ENCODE results near the gene ITGB3. TPM values are rescaled to one million over a fixed set of nuclear protein-coding genes. Genes with fewer than 3 reads are reported as not detected.

The ITGB3 gene
- total RNA-seq, 2 donors from 2014 or later: 3.2 to 11.9 TPM

DNA sequence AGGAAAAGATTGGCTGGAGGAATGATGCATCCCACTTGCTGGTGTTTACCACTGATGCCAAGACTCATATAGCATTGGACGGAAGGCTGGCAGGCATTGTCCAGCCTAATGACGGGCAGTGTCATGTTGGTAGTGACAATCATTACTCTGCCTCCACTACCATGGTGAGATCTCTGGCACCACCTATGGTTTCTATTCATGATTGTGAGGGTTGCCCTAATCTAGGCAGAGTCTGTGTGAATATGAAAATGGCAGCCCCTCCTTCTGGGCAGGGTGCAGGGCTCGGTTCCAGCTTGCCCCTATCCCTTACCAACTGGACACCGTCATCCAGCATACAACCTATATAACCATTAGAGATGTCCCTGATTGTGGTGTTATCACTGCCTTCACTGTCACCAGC is 33.4 kb downstream of the ITGB3 start:
- DNase-seq (no peak), ATAC-seq (no peak)
- intact Hi-C loops (cut with DNase I, micrococcal nuclease): no loop called here

- intact Hi-C loops (cut with DNase I, micrococcal nuclease): no loop called here
- DNase-seq (no peak), ATAC-seq (no peak)
Observed at GRCh38 chr17:47287639-47288038, 34.0 kb downstream of the ITGB3 start.

- no peak for DNase-seq
- intact Hi-C loops (cut with DNase I, micrococcal nuclease): no loop called here
- ATAC-seq: peak; percentile 74
Observed at GRCh38 chr17:47288531-47289116, 35.0 kb downstream of the ITGB3 start.

- ATAC-seq (no peak), DNase-seq (no peak)
- intact Hi-C loops (cut with DNase I, micrococcal nuclease): no loop called here
Observed at GRCh38 chr17:47289302-47289701, 35.7 kb downstream of the ITGB3 start.

DNA sequence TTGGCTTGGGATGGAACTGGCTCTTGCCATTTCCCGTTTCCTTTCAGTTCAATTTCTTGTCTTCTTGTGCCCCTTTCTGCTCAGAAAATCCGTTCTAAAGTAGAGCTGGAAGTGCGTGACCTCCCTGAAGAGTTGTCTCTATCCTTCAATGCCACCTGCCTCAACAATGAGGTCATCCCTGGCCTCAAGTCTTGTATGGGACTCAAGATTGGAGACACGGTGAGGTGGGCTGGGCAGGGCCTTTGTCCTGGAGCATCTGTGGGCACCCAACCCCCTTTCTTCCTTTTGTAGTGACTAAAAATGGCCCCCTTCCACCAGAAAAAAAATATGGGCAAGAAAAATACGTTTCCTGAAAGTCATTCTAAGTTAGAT is 37.2 kb downstream of the ITGB3 start:
- DNase-seq: no peak
- ATAC-seq: no peak
- intact Hi-C loops (cut with DNase I, micrococcal nuclease): no loop called here

- DNase-seq: no peak
- intact Hi-C loops (cut with DNase I, micrococcal nuclease): no loop called here
- ATAC-seq: no peak
Observed at GRCh38 chr17:47291242-47291873, 37.7 kb downstream of the ITGB3 start.

DNA sequence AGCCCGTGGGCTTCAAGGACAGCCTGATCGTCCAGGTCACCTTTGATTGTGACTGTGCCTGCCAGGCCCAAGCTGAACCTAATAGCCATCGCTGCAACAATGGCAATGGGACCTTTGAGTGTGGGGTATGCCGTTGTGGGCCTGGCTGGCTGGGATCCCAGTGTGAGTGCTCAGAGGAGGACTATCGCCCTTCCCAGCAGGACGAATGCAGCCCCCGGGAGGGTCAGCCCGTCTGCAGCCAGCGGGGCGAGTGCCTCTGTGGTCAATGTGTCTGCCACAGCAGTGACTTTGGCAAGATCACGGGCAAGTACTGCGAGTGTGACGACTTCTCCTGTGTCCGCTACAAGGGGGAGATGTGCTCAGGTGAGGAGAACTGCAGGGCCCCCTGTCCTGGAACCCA is 38.6 kb downstream of the ITGB3 start:
- no peak for DNase-seq
- intact Hi-C loops (cut with DNase I, micrococcal nuclease): no loop called here

GRCh38 chr17:47295037-47295873 is 41.6 kb downstream of the ITGB3 start:
- intact Hi-C loops (cut with DNase I, micrococcal nuclease): no loop called here
- DNase-seq (no peak), ATAC-seq (no peak)

More for the DNA sequence above, 38.6 kb downstream of the ITGB3 start:
- no peak for ATAC-seq

DNA sequence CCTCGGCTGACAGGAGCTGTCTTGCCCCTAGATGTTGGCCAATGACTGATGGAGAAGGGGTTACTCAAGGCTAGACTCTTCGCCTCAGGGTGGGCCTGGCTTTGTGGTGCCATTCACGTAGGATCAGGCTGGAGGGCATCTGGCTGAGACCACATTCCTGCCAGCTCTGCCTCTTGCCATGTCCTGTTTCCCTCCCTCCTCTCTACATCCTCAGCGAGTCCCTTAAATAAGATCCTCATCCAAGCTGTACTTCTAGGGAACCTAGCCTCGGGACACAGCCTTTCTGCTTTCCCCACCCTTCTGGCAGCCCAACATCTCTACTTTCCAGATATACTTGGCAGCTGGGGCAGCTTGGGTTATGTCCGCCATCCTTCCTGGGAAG is 42.2 kb downstream of the ITGB3 start:
- ATAC-seq: no peak
- intact Hi-C loops (cut with DNase I, micrococcal nuclease): no loop called here
- no peak for DNase-seq

DNA sequence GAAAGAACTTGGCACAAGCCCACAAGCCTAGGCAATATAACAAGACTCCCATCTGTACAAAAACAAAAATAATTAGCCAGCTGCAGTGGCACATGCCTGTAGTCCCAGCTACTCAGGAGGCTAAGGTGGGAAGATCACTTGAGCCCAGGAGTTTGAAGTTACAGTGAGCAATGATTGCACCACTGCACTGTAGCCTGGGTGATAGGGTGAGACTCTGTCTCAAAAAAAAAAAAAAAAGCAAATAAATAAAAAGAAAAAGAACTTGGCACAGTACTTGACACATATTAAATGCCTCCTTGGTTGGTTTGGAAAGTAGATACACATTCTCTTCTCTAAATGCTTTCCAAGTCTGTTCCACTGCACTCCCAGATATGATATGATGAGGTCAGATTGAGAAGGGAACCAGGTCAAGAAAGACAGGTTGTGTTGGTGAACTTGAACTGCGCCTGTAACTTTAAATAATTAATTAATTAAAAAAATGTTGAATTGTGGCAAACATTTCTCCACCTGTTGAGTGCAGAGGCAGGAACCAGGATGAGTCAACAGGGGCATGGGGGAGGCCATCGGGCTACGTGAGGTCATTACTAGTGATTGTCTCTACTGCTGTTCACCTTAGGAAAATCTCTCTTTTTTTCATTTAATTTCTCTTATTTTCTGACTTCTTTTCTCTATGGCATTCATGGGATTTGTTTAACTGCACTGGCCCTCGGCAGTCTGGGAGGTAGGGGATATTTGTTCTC is 44.2 kb downstream of the ITGB3 start:
- DNase-seq: no peak
- intact Hi-C loops (cut with DNase I, micrococcal nuclease): no loop called here
- no peak for ATAC-seq

DNA sequence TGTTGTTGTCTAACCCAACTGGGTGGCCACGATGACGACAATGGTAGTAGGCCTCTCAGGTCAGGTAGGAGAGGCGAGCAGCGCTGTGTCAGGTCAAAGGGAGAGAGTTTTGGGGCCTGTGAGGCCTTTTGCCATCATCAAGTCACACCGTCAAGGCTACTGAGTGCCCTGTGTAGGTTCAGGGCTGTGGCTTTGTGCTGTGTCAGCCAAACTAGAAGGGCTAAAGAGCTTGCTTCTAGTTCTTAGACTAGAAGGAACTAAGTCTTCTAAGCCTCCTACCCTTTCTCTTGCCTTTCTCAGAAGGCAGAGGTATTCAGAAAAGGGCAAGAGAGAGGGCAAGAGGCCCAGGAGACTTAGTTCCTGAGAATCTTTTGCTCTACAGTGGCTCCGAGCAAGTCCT is 45.1 kb downstream of the ITGB3 start:
- intact Hi-C loops (cut with DNase I, micrococcal nuclease): no loop called here
- no peak for DNase-seq
- ATAC-seq: no peak

DNA sequence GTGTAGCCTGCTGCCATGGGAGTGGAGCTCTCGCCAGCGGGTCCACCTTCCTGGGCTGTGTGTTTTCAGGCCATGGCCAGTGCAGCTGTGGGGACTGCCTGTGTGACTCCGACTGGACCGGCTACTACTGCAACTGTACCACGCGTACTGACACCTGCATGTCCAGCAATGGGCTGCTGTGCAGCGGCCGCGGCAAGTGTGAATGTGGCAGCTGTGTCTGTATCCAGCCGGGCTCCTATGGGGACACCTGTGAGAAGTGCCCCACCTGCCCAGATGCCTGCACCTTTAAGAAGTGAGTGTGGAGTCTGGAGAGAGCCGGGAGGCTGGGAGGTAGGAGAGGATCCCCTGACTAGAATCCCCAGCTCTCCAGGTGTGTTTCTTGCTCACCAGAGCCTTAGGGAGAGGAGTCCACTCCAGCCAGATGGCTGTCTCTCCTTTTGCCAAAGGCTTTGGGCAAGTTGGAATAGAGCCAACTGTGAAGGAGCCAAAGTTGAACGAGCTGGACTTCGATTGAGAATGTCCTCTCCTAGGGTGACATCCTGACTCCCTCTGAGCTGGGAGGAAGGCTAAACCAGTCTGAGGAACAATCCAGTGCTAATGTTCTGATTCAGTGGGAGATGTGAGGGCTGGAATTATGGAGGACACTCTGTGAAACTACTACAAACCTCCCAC is 45.7 kb downstream of the ITGB3 start:
- no peak for ATAC-seq
- intact Hi-C loops (cut with DNase I, micrococcal nuclease): no loop called here
- no peak for DNase-seq

GRCh38 chr17:47300718-47301117 is 47.1 kb downstream of the ITGB3 start:
- DNase-seq (no peak), ATAC-seq (no peak)
- intact Hi-C loops (cut with DNase I, micrococcal nuclease): no loop called here

DNA sequence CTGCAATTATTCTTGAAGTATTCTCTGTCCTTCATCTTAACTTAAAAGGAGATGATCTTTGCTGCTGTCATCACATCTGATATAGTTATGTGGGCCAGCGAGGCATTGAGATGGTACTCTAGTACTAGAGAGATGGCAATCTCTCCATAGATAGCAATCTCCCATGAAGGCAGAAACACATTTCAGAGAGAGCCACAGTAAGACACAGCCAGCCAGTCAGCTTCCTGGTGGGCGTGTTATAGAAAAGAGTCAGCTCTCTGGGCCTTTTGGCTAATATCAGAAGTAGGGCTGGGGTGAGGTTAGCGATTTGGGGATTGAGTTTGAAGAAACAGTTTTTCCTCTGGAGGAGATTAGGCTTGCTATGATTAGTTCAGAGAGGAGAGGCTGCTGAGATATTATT is 47.5 kb downstream of the ITGB3 start:
- intact Hi-C loops (cut with DNase I, micrococcal nuclease): no loop called here
- ATAC-seq (no peak), DNase-seq (no peak)

DNA sequence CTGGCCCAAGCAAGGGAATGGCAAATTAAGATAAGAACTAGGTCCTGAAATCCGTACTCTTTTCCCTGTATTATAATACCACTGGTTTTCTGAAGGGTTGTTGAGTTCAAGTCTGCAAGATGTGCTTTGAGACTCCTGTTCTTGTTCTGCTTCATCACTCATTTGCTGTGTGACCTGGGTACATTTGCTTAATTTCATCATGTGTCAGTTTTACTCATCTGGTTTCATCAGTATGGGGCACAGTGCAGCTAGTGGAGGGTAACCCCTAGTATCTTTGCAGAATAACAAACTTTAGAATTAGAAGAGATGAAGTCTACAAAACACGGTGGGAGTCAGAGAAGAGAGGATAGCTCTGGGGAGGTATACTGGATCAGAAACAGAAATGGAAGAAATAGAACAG is 48.2 kb downstream of the ITGB3 start:
- intact Hi-C loops (cut with DNase I, micrococcal nuclease): no loop called here
- DNase-seq (no peak), ATAC-seq (no peak)

- DNase-seq: no peak
- intact Hi-C loops (cut with DNase I, micrococcal nuclease): no loop called here
- ATAC-seq: no peak
Observed at GRCh38 chr17:47304186-47304585, 50.6 kb downstream of the ITGB3 start.

DNA sequence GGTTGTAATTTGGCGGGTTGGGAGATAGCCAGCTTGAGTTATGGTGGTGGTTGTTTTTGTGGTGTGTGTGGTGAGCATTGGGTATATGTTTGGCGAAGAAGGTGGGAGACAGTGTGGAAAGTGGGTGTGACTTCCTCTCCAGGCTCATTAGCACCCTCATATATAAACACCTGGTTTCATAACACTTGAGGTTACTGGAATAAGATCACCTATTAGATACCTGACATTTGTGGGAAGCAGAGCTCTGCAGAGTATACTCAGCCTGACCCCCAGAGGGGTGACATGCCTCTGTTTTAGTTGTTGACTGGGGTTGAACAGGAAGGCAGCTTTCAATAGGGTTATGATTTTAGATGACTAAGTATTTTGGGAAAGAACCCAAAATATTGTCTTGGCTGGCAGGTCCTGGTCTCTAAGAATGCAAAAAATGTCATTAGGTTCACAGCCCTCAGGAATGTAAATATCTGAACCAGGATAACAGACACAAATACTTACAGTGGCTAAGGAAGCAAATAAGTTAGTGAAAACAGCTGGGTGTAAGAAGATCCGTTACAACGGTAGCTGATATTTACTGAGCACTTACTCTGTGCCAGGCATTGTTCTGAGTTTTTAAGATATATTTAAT is 51.8 kb downstream of the ITGB3 start:
- ATAC-seq: no peak
- DNase-seq: no peak
- intact Hi-C loops (cut with DNase I, micrococcal nuclease): no loop called here

GRCh38 chr17:47310186-47310733 is 56.6 kb downstream of the ITGB3 start:
- DNase-seq (no peak), ATAC-seq (no peak)
- intact Hi-C loops (cut with DNase I, micrococcal nuclease): loop anchor here in 1 of 2 donors (10.0 kb wide), 1 partner anchor 85 kb away; no protein-coding TSS in a partner anchor
